Parathyroid adenoma (tissue), 2 donors: Measurements from ENCODE around the gene PRPF31.
"Not testable (repeated sequence)": the region's sequence is repeated elsewhere in the genome, so short reads cannot be mapped to it uniquely, and the experiment has no call there.

Experiments
- H2AFZ ChIP-seq: fragments of 300-600 bp; sonication (generic); one replicate; pipeline ENCODE4 v1.7.0; 2017; ENCODE audit warnings: antibody characterized with exemption, mild to moderate bottlenecking
- H3K27ac ChIP-seq: fragments of 300-600 bp; sonication (generic); one replicate; pipeline ENCODE4 v1.7.0; 2017
- H3K27me3 ChIP-seq: fragments of 300-600 bp; sonication (generic); one replicate; pipeline ENCODE4 v1.7.0; 2017; ENCODE audit warnings: low read length; ENCODE audit not compliant: control insufficient read depth, insufficient read depth
- H3K36me3 ChIP-seq: fragments of 300-600 bp; sonication (generic); one replicate; pipeline ENCODE4 v1.7.0; 2017; ENCODE audit warnings: low read length; ENCODE audit not compliant: control insufficient read depth, insufficient read depth
- H3K4me1 ChIP-seq: fragments of 300-600 bp; sonication (generic); one replicate; pipeline ENCODE4 v1.7.0; 2017; ENCODE audit warnings: control low read depth
- H3K4me2 ChIP-seq: fragments of 300-600 bp; sonication (generic); one replicate; pipeline ENCODE4 v1.7.0; 2017; ENCODE audit warnings: low read length
- H3K4me3 ChIP-seq: fragments of 300-600 bp; sonication (generic); one replicate; pipeline ENCODE4 v1.7.0; 2017; ENCODE audit warnings: low read depth, low read length
- H3K79me2 ChIP-seq: fragments of 300-600 bp; sonication (generic); one replicate; pipeline ENCODE4 v1.7.0; 2017; ENCODE audit warnings: control low read depth
- H3K9ac ChIP-seq: fragments of 300-600 bp; sonication (generic); one replicate; pipeline ENCODE4 v1.7.0; 2017; ENCODE audit warnings: mild to moderate bottlenecking
- H3K9me3 ChIP-seq: fragments of 300-600 bp; sonication (generic); one replicate; pipeline ENCODE4 v1.7.0; 2017; ENCODE audit warnings: low read length; ENCODE audit not compliant: control insufficient read depth
- TF ChIP-seq, protein P1 (sequence below): fragments of 300-600 bp; sonication (generic); IDR thresholded peaks from one replicate; pipeline ENCODE4 v1.7.0; 2017; ENCODE audit warnings: antibody characterized with exemption, mild to moderate bottlenecking
- donor health status: primary hyperparathyroidism.

PRPF31 gene

DNA sequence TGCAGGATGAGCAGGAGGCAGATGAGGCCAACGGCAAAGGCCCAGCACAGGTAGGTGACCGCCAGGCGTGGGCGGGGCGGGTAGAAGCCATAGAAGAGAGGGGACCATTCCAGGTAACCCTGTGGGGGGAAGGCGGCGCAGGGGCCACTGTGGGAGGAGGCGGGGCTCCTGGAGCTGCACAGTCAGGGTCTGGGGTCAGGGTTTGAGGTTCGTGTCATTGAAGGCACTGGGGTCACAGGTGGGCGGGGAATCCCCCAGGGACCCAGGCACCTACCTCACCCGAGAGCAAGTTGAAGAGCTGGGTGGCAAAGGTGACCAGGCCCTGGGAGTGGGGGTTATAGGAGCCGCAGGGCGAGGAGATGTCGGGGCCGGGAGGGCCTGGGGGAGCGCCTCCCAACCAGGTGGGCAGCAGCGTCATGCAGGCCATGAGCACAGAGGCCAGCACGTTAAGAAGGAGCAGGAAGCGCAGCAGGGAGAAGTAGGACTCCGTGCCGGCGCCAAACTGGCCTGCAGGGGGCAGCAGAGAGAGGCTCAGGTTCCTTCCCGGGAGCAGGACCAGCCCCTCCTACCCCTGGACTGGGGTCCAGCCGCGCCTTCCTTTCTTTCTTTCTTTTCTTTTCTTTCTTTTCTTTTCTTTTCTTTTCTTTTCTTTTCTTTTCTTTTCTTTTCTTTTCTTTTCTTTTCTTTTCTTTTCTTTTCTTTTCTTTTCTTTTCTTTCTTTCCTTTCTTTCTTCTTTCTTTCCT, 52.8 kb downstream of the PRPF31 start:
- no peaks in the 10 kb centered on the region for H3K36me3 ChIP-seq
- H3K4me1 ChIP-seq, result no peaks in the 10 kb centered on the region
- H3K79me2 ChIP-seq, result no peaks in the 10 kb centered on the region
- no peak overlapping the region for H3K9ac ChIP-seq
- no peaks in the 10 kb centered on the region for H3K9me3 ChIP-seq
- no peak overlapping the region for H3K4me3 ChIP-seq
- H3K4me2 ChIP-seq, result no peak overlapping the region
- no peak overlapping the region for H2AFZ ChIP-seq
- no peak overlapping the region for H3K27ac ChIP-seq
- no peaks in the 10 kb centered on the region for H3K27me3 ChIP-seq
- TF ChIP-seq, protein P1, sequence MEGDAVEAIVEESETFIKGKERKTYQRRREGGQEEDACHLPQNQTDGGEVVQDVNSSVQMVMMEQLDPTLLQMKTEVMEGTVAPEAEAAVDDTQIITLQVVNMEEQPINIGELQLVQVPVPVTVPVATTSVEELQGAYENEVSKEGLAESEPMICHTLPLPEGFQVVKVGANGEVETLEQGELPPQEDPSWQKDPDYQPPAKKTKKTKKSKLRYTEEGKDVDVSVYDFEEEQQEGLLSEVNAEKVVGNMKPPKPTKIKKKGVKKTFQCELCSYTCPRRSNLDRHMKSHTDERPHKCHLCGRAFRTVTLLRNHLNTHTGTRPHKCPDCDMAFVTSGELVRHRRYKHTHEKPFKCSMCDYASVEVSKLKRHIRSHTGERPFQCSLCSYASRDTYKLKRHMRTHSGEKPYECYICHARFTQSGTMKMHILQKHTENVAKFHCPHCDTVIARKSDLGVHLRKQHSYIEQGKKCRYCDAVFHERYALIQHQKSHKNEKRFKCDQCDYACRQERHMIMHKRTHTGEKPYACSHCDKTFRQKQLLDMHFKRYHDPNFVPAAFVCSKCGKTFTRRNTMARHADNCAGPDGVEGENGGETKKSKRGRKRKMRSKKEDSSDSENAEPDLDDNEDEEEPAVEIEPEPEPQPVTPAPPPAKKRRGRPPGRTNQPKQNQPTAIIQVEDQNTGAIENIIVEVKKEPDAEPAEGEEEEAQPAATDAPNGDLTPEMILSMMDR, result peak; percentile 90

DNA sequence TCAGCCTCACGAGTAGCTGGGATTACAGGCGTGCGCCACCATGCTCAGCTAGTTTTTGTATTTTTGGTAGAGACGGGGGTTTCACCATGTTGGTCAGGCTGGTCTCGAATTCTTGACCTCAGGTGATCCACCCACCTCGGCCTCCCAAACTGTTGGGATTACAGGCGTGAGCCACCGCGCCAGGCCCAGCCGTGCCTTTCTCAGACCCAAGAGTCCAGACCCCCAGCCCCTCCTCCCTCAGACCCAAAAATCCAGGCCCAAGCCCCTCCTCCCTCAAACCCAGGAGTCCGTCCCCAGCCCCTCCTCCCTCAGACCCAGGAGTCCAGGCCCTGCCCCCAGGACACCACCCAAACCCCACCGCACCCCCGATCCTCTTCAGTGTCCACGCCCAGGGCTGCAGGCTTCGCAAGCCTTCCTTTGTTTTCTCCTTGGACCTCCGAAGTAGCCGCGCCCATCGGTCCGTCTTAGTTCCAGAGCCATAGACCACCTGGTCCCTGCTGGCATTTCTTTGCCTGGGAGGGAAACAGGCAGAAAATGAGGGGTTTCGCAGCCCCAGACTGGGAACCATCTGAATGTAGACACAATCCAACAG, 53.7 kb downstream of the PRPF31 start:
- H3K9me3 ChIP-seq, result no peaks in the 10 kb centered on the region
- H3K27me3 ChIP-seq, result no peaks in the 10 kb centered on the region
- H3K4me3 ChIP-seq, result no peak overlapping the region
- no peaks in the 10 kb centered on the region for H3K4me1 ChIP-seq
- no peak overlapping the region for H2AFZ ChIP-seq
- H3K4me2 ChIP-seq, result no peak overlapping the region
- TF ChIP-seq, protein P1, result no peak
- H3K27ac ChIP-seq, result no peak overlapping the region
- no peaks in the 10 kb centered on the region for H3K79me2 ChIP-seq
- no peak overlapping the region for H3K9ac ChIP-seq
- no peaks in the 10 kb centered on the region for H3K36me3 ChIP-seq

DNA sequence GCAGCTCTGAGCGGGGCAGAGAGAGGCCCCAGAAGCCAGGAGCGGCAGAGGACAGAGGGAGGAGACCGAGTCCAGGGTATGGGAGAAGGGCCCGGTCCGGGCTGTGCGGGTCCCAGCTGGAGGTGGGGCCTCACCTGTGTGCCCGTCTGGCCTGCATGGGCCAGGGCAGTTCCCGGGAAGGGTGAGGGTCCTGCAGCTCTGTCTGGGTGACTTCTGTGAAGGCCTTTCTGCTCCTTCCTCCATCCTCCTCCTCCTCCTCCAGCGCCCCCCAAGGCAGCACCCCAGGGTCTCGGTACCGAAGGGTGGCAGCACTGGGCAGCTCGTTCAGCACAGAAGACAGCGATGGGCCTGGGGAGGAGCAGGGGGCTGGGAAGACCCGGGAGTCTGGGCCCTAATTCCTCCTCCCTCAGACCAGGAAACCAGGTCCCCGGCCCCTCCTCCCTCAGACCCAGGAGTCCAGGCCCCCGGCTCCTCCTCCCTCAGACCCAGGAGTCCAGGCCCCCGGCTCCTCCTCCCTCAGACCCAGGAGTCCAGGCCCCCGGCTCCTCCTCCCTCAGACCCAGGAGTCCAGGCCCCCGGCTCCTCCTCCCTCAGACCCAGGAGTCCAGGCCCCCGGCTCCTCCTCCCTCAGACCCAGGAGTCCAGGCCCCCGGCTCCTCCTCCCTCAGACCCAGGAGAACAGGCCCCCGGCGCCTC, 56.3 kb downstream of the PRPF31 start:
- peak overlapping the region; percentile 94 for H3K4me2 ChIP-seq
- H2AFZ ChIP-seq, result peak overlapping the region; percentile 67
- H3K4me1 ChIP-seq, H3K9ac ChIP-seq, H3K79me2 ChIP-seq, H3K36me3 ChIP-seq, H3K27me3 ChIP-seq, H3K9me3 ChIP-seq: not testable (repeated sequence)
- peak overlapping the region; percentile 89 for H3K27ac ChIP-seq
- peak overlapping the region; percentile 72 for H3K4me3 ChIP-seq

DNA sequence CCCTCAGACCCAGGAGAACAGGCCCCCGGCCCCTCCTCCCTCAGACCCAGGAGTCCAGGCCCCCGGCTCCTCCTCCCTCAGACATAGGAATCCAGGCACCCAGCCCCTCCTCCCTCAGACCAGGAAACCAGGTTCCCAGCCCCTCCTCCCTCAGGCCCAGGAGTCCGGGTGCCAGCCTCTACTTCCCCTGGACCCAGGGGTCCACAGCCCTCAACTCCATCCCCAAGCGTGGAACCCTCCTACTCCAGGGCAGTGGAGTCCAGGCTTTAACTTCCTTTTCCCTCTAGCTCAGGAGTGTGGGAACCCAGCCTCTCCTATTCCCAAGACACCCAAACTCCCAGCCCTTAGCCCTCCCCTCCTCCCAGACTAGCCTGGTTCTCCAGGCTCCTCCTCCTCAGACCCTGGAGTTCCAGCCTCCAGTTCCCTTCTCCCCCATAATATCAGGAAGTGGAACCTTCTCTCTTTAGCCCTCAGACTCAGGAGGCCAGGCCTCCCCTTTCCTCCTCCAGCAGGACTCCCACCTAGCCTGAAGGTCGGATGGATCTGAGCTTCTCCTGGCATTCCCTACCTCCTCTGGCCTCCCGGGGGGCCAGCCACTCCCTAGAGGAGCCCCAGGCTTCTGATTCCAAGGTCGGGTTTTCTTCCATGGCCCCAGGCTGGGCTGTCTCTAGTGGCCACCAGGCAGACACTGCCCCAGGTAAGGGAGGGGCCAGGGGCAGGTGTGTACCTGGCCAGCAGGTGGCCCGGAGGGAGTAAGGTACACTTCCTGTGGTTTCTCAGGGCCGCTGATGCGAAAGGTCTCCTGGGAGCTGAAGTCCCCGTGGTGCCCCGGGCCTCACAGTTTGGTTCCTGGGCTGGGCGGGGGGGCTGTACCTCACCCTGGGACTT, 57.2 kb downstream of the PRPF31 start, which contains the start of gene TMC4:
Gene TMC4, minus strand, starts transcription at position 690 of the 888 bp plus-strand sequence. Its CDS starts 43 bp downstream, at position 647.
- no peaks in the 10 kb centered on the region for H3K4me1 ChIP-seq
- H3K79me2 ChIP-seq, result no peaks in the 10 kb centered on the region
- peak within 1 kb of the TSS; percentile 94 for H3K4me2 ChIP-seq
- peak within 1 kb of the TSS; percentile 68 for H3K9ac ChIP-seq
- H3K27me3 ChIP-seq, result no peaks in the 10 kb centered on the region
- TF ChIP-seq, protein P1, result peak; percentile 81
- no peaks in the 10 kb centered on the region for H3K9me3 ChIP-seq
- H3K36me3 ChIP-seq, result no peaks in the 10 kb centered on the region
- peak within 1 kb of the TSS; percentile 67 for H2AFZ ChIP-seq
- peak within 1 kb of the TSS; percentile 72 for H3K4me3 ChIP-seq
- peak within 1 kb of the TSS; percentile 89 for H3K27ac ChIP-seq
